HG02884 (cell line): ENCODE results near the gene MAP2K3.
"Not testable (repeated sequence)": the region's sequence is repeated elsewhere in the genome, so short reads cannot be mapped to it uniquely, and the experiment has no call there.

Experiments
- ATAC-seq: cut with Tn5 transposase; IDR thresholded peaks from one replicate; pipeline ENCODE4 v1.9.1; 2021; ENCODE audit warnings: mild to moderate bottlenecking, moderate library complexity; ENCODE audit not compliant: unreplicated experiment

Gene MAP2K3

GRCh38 chr17:21296097-21297025 lies 11.8 kb downstream of the MAP2K3 start:
- ATAC-seq = no peak

GRCh38 chr17:21297026-21297520 lies 12.6 kb downstream of the MAP2K3 start:
- no peak for ATAC-seq

- no peak for ATAC-seq
These were observed 13.1 kb downstream of the MAP2K3 start for GRCh38 chr17:21297597-21297996.

GRCh38 chr17:21298056-21298982 lies 13.8 kb downstream of the MAP2K3 start:
- no peak for ATAC-seq

GRCh38 chr17:21298983-21299519 lies 14.5 kb downstream of the MAP2K3 start:
- ATAC-seq = no peak

- ATAC-seq = no peak
These were observed 15.6 kb downstream of the MAP2K3 start for GRCh38 chr17:21299981-21300600.

- no peak for ATAC-seq
These were observed 16.4 kb downstream of the MAP2K3 start for GRCh38 chr17:21300601-21301571.

- ATAC-seq = no peak
These were observed 17.4 kb downstream of the MAP2K3 start for GRCh38 chr17:21301593-21302550.

- ATAC-seq = no peak
These were observed 18.4 kb downstream of the MAP2K3 start for GRCh38 chr17:21302711-21303425.

GRCh38 chr17:21303441-21304065 lies 19.0 kb downstream of the MAP2K3 start:
- ATAC-seq = no peak

GRCh38 chr17:21304091-21304490 lies 19.6 kb downstream of the MAP2K3 start:
- ATAC-seq = no peak

GRCh38 chr17:21304551-21305151 lies 20.1 kb downstream of the MAP2K3 start:
- not testable (repeated sequence) for ATAC-seq

- not testable (repeated sequence) for ATAC-seq
These were observed 21.1 kb downstream of the MAP2K3 start for GRCh38 chr17:21305431-21306180.

GRCh38 chr17:21306611-21307272 lies 22.2 kb downstream of the MAP2K3 start:
- ATAC-seq = not testable (repeated sequence)

GRCh38 chr17:21307273-21307625 lies 22.7 kb downstream of the MAP2K3 start:
- not testable (repeated sequence) for ATAC-seq
